ENCODE measurements around the gene CDO1. TPM values are rescaled to one million over a fixed set of nuclear protein-coding genes. Genes with fewer than 3 reads are reported as not detected.
A peak's percentile ranks its signal among the peaks of the same experiment; 100 is the strongest.

Gene CDO1
- total and polyA plus RNA-seq, 3 donors from 2014 or later = 31.6 to 45.0 (median 41.3) TPM

DNA sequence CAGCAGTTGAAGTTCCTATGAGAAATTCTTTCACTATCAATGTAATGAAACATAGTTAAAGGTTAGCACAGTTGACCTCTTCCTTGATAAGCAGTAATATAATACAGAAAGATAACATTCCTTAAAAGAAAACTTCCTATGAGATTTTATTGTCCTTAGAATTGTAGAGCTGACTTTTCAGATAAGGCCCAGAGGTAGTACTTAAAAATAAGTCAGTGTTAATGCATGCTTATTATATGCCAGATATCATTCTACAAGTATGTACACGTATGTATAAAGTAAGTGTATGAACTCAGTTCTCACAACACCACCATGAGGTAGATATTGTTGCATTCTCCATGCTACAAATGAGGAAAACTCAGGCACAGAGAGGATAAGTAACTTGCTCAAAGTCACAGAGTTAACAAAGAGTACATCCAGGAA, 40.6 kb upstream of the CDO1 start:
- H3K9me3 ChIP-seq = no peaks in the 10 kb centered on the region
- no peaks in the 10 kb centered on the region for H3K27me3 ChIP-seq
- H3K27ac ChIP-seq = peak overlapping the region in 1 of 2 donors; percentile 38
- no peak overlapping the region for H3K4me3 ChIP-seq
- peaks cover 14% of the 10 kb centered on the region for H3K4me1 ChIP-seq
- TF ChIP-seq POLR2A (IDR thresholded peaks at IDR 0.05) = no peak
- no peak for TF ChIP-seq CTCF (IDR thresholded peaks at IDR 0.05)
- intact Hi-C loops (cut with DNase I; ENCODE audit: low total_unique reads) = no loop called here
- no peak for DNase-seq
- H3K36me3 ChIP-seq (ENCODE audit: low read depth, missing control alignments) = no peaks in the 10 kb centered on the region
- WGBS, 2 donors = 43 to 77% methylated on average over 1 of the region's 1 CpG

- 73 to 81% methylated on average over 1 of the region's 1 CpG for WGBS, 2 donors
- no peak for DNase-seq
- Histone ChIP-seq H3K36me3 (ENCODE audit: low read depth, missing control alignments) (no peaks in the 10 kb centered on the region), H3K27ac (no peak overlapping the region), H3K27me3 (no peaks in the 10 kb centered on the region), H3K4me3 (no peak overlapping the region), H3K4me1 (peaks cover 15% of the 10 kb centered on the region), H3K9me3 (no peaks in the 10 kb centered on the region)
- TF ChIP-seq POLR2A (IDR thresholded peaks at IDR 0.05) (no peak), CTCF (IDR thresholded peaks at IDR 0.05) (no peak)
- intact Hi-C loops (cut with DNase I; ENCODE audit: low total_unique reads) = no loop called here
Observed at GRCh38 chr5:115855959-115856358, 39.5 kb upstream of the CDO1 start.

GRCh38 chr5:115854139-115854538, 37.7 kb upstream of the CDO1 start:
- TF ChIP-seq CTCF (IDR thresholded peaks at IDR 0.05) = no peak
- intact Hi-C loops (cut with DNase I; ENCODE audit: low total_unique reads) = no loop called here
- H3K4me1 ChIP-seq = peaks cover 22% of the 10 kb centered on the region
- no peaks in the 10 kb centered on the region for H3K36me3 ChIP-seq (ENCODE audit: low read depth, missing control alignments)
- no peak for DNase-seq
- no peak overlapping the region for H3K4me3 ChIP-seq
- H3K27me3 ChIP-seq = no peaks in the 10 kb centered on the region
- H3K27ac ChIP-seq = no peak overlapping the region
- 81 to 84% methylated on average over 3 of the region's 3 CpGs for WGBS, 2 donors
- no peaks in the 10 kb centered on the region for H3K9me3 ChIP-seq

GRCh38 chr5:115850744-115851416, 34.4 kb upstream of the CDO1 start:
- peak overlapping the region; percentile 43 to 53 for H3K27ac ChIP-seq
- TF ChIP-seq CTCF (IDR thresholded peaks at IDR 0.05) (no peak), POLR2A (IDR thresholded peaks at IDR 0.05) (no peak)
- no peaks in the 10 kb centered on the region for H3K27me3 ChIP-seq
- H3K36me3 ChIP-seq (ENCODE audit: low read depth, missing control alignments) = no peaks in the 10 kb centered on the region
- H3K4me3 ChIP-seq = no peak overlapping the region
- no peaks in the 10 kb centered on the region for H3K9me3 ChIP-seq
- 46 to 53% methylated on average over 4 of the region's 4 CpGs for WGBS, 2 donors
- DNase-seq = no peak
- peaks cover 8% of the 10 kb centered on the region for H3K4me1 ChIP-seq
- intact Hi-C loops (cut with DNase I; ENCODE audit: low total_unique reads) = no loop called here

DNA sequence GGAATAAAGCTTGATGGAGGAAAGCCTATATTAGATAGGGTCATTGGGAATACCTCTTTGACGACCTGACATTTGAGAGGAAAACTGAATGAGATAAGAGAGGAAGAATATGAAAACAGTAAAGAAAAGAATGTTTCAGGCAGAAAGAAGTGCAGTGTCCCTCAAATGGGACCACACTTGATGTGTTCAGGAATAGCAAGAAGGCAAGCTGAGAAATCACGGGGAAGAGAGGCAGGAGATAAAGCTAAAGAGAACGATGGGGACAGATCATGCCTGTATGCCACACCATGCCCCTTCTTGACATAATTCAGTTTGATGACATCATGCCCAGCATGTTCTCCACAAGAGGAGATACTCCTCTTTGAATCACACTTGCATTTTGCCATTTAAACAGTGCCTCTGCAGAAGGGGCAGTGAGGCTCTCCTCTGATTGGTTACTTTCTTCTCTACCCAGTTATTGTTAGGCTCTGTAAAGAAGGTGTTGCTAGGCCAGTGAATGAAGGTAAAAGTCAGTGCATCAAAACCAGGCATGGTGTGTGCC, 32.9 kb upstream of the CDO1 start:
- 78 to 79% methylated on average over 3 of the region's 3 CpGs for WGBS, 2 donors
- no peak overlapping the region for H3K4me3 ChIP-seq
- peaks cover 11% of the 10 kb centered on the region for H3K4me1 ChIP-seq
- H3K27ac ChIP-seq = no peak overlapping the region
- intact Hi-C loops (cut with DNase I; ENCODE audit: low total_unique reads) = no loop called here
- H3K36me3 ChIP-seq (ENCODE audit: low read depth, missing control alignments) = no peaks in the 10 kb centered on the region
- no peaks in the 10 kb centered on the region for H3K27me3 ChIP-seq
- no peak for DNase-seq
- no peaks in the 10 kb centered on the region for H3K9me3 ChIP-seq
- no peak for TF ChIP-seq CTCF (IDR thresholded peaks at IDR 0.05)

All from testis (tissue), 3 donors.